HepG2 (cell line): ENCODE data around the gene SYNJ2. TPM values are rescaled to one million over a fixed set of nuclear protein-coding genes. Genes with fewer than 3 reads are reported as not detected.

Experiments used
- ATAC-seq: fragments of 200-7000 bp; cut with Tn5 transposase; 3 replicates; pipeline ENCODE4 v1.9.1; 2020; ENCODE audit warnings: mild to moderate bottlenecking, moderate library complexity
- BruUV-seq: library from RNA; stranded (reverse); fragments of 400-500 nt; replicated peaks from 2 replicates; lab custom pipeline; 2021; lab: Mats Ljungman, UMichigan
- CTCF ChIA-PET: fragments of 300-600 bp; formaldehyde crosslinking; extraction: SDS; loops from one replicate; lab custom pipeline; 2021; ENCODE audit warnings: low total read pairs, inconsistent platforms, low intra/inter-chr PET ratio; lab: Yijun Ruan, JAX
- POLR2A ChIA-PET: fragments of 350-600 bp; sonication (Branson Sonifier 250); formaldehyde crosslinking; loops from one replicate; lab custom pipeline; 2020; ENCODE audit warnings: antibody characterized with exemption, inconsistent platforms; lab: Yijun Ruan, JAX
- DNase-seq: peaks from one replicate; pipeline ENCODE4 v3.0.0-alpha.2; 2015; ENCODE audit warnings: low spot score
- FAIRE-seq: peaks from 3 replicates; lab custom pipeline; 2011; peaks lifted over from hg19 to GRCh38; lab: Jason Lieb, UNC
- H2AFZ ChIP-seq: one replicate; pipeline ENCODE4 v1.6.1; 2011; ENCODE audit warnings: low read length, inconsistent platforms
- H3K27ac ChIP-seq: fragments of 300-600 bp; 3 replicates; pipeline ENCODE4 v1.8.0; 2011; ENCODE audit warnings: mixed run types, mild to moderate bottlenecking, mixed read lengths, low read length, inconsistent platforms; ENCODE audit not compliant: insufficient read depth; ENCODE audit errors: extremely low read length
- H3K27me3 ChIP-seq, 2 experiments: fragments of 200-600 bp in 1 of 2; 2 replicates in 1 of 2; 3 replicates in 1 of 2; pipeline versions ENCODE4 v1.6.0 to v1.8.0; 2011; ENCODE audit warnings: low read length in 2 of 2, mild to moderate bottlenecking in 2 of 2, moderate library complexity in 2 of 2, inconsistent platforms in 1 of 2; ENCODE audit not compliant: insufficient read depth in 2 of 2, control insufficient read depth in 1 of 2
- H3K36me3 ChIP-seq, 2 experiments: fragments of 200-600 bp in 1 of 2; replicated peaks in 1 of 2; 2 replicates in 1 of 2; 3 replicates in 1 of 2; pipeline versions ENCODE4 v1.5.1 to v1.8.0; 2011; ENCODE audit warnings: low read length in 2 of 2, inconsistent platforms in 1 of 2; ENCODE audit not compliant: insufficient read depth in 2 of 2, control insufficient read depth in 1 of 2
- H3K4me1 ChIP-seq: 2 replicates; pipeline ENCODE4 v1.5.1; 2012; ENCODE audit warnings: low read length, inconsistent platforms; ENCODE audit not compliant: insufficient read depth
- H3K4me2 ChIP-seq: 2 replicates; pipeline ENCODE4 v1.6.0; 2011; ENCODE audit warnings: low read depth, low read length, inconsistent platforms
- H3K4me3 ChIP-seq, 3 experiments: fragments of 200-600 bp in 1 of 3; sonication (generic), shearing (Covaris generic) in 1 of 3; replicated peaks in 1 of 3; 2 replicates each; pipeline ENCODE4 v1.5.1; 2011 to 2016; ENCODE audit warnings: low read length in 3 of 3, inconsistent platforms in 2 of 3, low read depth in 2 of 3, mild to moderate bottlenecking in 2 of 3, control low read depth in 1 of 3, mixed read lengths in 1 of 3; ENCODE audit not compliant: insufficient read depth in 1 of 3
- H3K79me2 ChIP-seq: one replicate; pipeline ENCODE4 v1.6.1; 2011; ENCODE audit warnings: low read length, inconsistent platforms; ENCODE audit not compliant: insufficient read depth
- H3K9ac ChIP-seq: 2 replicates; pipeline ENCODE4 v1.6.0; 2011; ENCODE audit warnings: mild to moderate bottlenecking, low read depth, low read length, inconsistent platforms; ENCODE audit not compliant: insufficient read depth
- H3K9me3 ChIP-seq: 2 replicates; pipeline ENCODE4 v1.5.1; 2012; ENCODE audit warnings: mild to moderate bottlenecking, low read length
- H4K20me1 ChIP-seq: 2 replicates; pipeline ENCODE4 v1.6.0; 2011; ENCODE audit warnings: inconsistent platforms, mild to moderate bottlenecking, low read length, moderate library complexity; ENCODE audit not compliant: insufficient read depth
- ATF7 ChIP-seq, 2 experiments: fragments of 450-650 bp in 1 of 2; sonication (generic) in 1 of 2; formaldehyde crosslinking in 1 of 2; IDR thresholded peaks; 2 replicates each; pipeline versions ENCODE4 v1.4.0 to v1.6.1; 2016 to 2020; ENCODE audit warnings: antibody characterized with exemption in 1 of 2, mild to moderate bottlenecking in 1 of 2, missing genetic modification reagents in 1 of 2
- DR1 ChIP-seq: sonication (generic); formaldehyde crosslinking; IDR thresholded peaks from 2 replicates; pipeline ENCODE4 v1.8.0; 2021; ENCODE audit warnings: mild to moderate bottlenecking, missing genetic modification reagents, inconsistent platforms
- HOXA5 ChIP-seq: sonication (generic); formaldehyde crosslinking; IDR thresholded peaks from 2 replicates; pipeline ENCODE4 v1.4.0; 2020; ENCODE audit warnings: missing genetic modification reagents
- NCOA2 ChIP-seq: sonication (generic); formaldehyde crosslinking; IDR thresholded peaks from 2 replicates; pipeline ENCODE4 v1.8.0; 2022; ENCODE audit warnings: inconsistent platforms
- NFE2 ChIP-seq: sonication (generic); formaldehyde crosslinking; IDR thresholded peaks from 2 replicates; pipeline ENCODE4 v1.4.0; 2020; ENCODE audit warnings: missing genetic modification reagents
- RBAK ChIP-seq: sonication (generic); formaldehyde crosslinking; IDR thresholded peaks from 2 replicates; pipeline ENCODE4 v1.5.1; 2020; ENCODE audit warnings: mild to moderate bottlenecking, missing genetic modification reagents
- RBM22 ChIP-seq: fragments of 200-400 bp; formaldehyde crosslinking; optimal IDR thresholded peaks from 2 replicates; pipeline ENCODE3; 2017; ENCODE audit warnings: mild to moderate bottlenecking, low read length, moderate library complexity
- TBX3 ChIP-seq: fragments of 450-650 bp; IDR thresholded peaks from 2 replicates; pipeline ENCODE4 v1.6.1; 2017; ENCODE audit warnings: antibody characterized with exemption, mild to moderate bottlenecking, inconsistent platforms, borderline replicate concordance
- ZNF207 ChIP-seq: fragments of 450-650 bp; IDR thresholded peaks from 2 replicates; pipeline ENCODE4 v1.6.1; 2016; ENCODE audit warnings: antibody characterized with exemption, borderline replicate concordance
- ZNF253 ChIP-seq: sonication (generic); formaldehyde crosslinking; IDR thresholded peaks from 2 replicates; pipeline ENCODE4 v1.8.0; 2022; ENCODE audit warnings: mild to moderate bottlenecking, missing genetic modification reagents, borderline replicate concordance
- ZNF282 ChIP-seq: fragments of 450-650 bp; IDR thresholded peaks from 2 replicates; pipeline ENCODE4 v1.6.1; 2018; ENCODE audit not compliant: partially characterized antibody
- ZNF343 ChIP-seq: sonication (generic); formaldehyde crosslinking; IDR thresholded peaks from 2 replicates; pipeline ENCODE4 v1.4.0; 2020; ENCODE audit warnings: mild to moderate bottlenecking, missing genetic modification reagents
- ZNF556 ChIP-seq: sonication (generic); formaldehyde crosslinking; IDR thresholded peaks from 2 replicates; pipeline ENCODE4 v1.4.0; 2020; ENCODE audit warnings: mild to moderate bottlenecking, missing genetic modification reagents, borderline replicate concordance
- WGBS: methylation state at CpG from one replicate; pipeline ENCODE4 v1.1.6; 2017; ENCODE audit warnings: low lambda C conversion rate; 5-methylcytosine and 5-hydroxymethylcytosine counted together
- in situ Hi-C: cut with HindIII; loops from 2 replicates; pipeline ENCODE4 v1.10.0; 2017; ENCODE audit warnings: low pct_unique_long_range_greater_than_20kb; ENCODE audit not compliant: extremely low pct_ligation_motif_present
- intact Hi-C: fragments of 100-400 bp; cut with micrococcal nuclease; formaldehyde crosslinking; loops from one replicate; pipeline ENCODE4 v1.10.0; 2022; ENCODE audit not compliant: unreplicated experiment
- polyA plus RNA-seq, 8 experiments: library from polyadenylated mRNA; depleted of rRNA in 3 of 8; stranded (reverse) in 7 of 8; unstranded in 1 of 8; fragments of >200 nt; fragmentation: Illumina TruSeq in 4 of 8; extraction: Trizol in 4 of 8; gene quantifications; 2 replicates each; pipeline versions ENCODE4 v1.2.1 to v1.2.3, GENCODE V29; 2011 to 2016; ENCODE audit warnings: low read depth in 4 of 8, missing spikeins in 1 of 8, mixed read lengths in 1 of 8; ENCODE audit not compliant: insufficient read depth in 1 of 8
- total RNA-seq, 5 experiments: library from RNA; depleted of rRNA; stranded (reverse); fragments of >200 nt; fragmentation: Illumina TruSeq; extraction: Trizol; gene quantifications; 2 replicates each; pipeline ENCODE4 v1.2.3, GENCODE V29; 2016; ENCODE audit warnings: low read depth in 1 of 5
- TF ChIP-seq, protein P1 (sequence below): IDR thresholded peaks from 2 replicates; pipeline ENCODE4 v1.4.0; 2020; ENCODE audit warnings: mild to moderate bottlenecking, missing genetic modification reagents
- TF ChIP-seq, protein P2 (sequence below): sonication (generic); formaldehyde crosslinking; IDR thresholded peaks from 2 replicates; pipeline ENCODE4 v1.4.0; 2020; ENCODE audit warnings: missing genetic modification reagents
- TF ChIP-seq, protein P3 (sequence below): sonication (generic); formaldehyde crosslinking; IDR thresholded peaks from 2 replicates; pipeline ENCODE4 v1.4.0; 2020; ENCODE audit warnings: missing genetic modification reagents

Gene SYNJ2
- total and polyA plus RNA-seq, 2 of the 13 experiments (the other 11 are each of a cell fraction or from before 2014, with no cell fraction given): 39.1 to 57.6 TPM

DNA sequence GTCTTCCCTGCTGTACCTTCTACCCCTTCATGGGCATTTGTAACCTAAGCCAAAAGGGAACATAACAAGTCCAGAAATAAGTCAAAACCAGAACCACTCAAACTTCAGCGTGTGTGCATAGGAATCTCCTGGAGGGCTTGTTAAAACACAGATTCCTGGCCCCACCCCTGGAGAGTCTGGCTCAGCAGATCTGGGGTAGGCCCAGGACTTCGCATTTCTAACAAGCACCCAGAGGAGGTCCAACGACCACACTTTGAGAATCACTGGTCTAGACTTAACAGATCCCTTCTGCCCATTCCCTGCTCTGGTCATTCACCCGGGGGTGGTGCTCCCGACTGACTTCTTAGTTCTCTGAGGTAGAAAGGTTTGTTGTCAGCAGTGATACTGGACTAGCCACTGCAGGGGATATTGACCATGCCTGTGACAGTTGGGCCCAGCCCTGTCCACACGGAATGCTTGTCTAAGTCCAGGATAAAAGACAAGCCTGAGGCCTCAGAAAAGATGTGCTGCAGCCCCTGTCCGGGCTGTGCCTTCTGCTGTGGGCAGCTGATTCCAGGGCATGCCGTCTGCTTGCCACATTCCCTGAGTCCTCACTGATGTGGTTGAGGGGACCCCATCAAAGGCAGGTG lies 68.6 kb downstream of the SYNJ2 start:
- BruUV-seq: no TSS peak
- ATAC-seq: no peak
- Histone ChIP-seq H3K27ac (no peak overlapping the region), H3K4me2 (no peak overlapping the region), H3K79me2 (peaks cover 3% of the 10 kb centered on the region), H3K9ac (no peak overlapping the region), H2AFZ (no peak overlapping the region), H3K4me3 (no peak overlapping the region), H3K4me1 (peaks cover 48% of the 10 kb centered on the region), H3K36me3 (peaks cover 45 to 82% of the 10 kb centered on the region in 2 experiments), H4K20me1 (no peaks in the 10 kb centered on the region; the same call in 1 of the 2 replicates), H3K27me3 (no peaks in the 10 kb centered on the region), H3K9me3 (no peaks in the 10 kb centered on the region)
- no peak for FAIRE-seq
- in situ Hi-C loops: no loop called here
- ChIA-PET CTCF (no interaction called here), POLR2A (interaction anchor here (1.0 to 2.7 kb wide), 5 partner anchors 8 to 67 kb away, joined by 3 to 41 read pairs (median 8); no protein-coding TSS in a partner anchor)
- intact Hi-C loops: no loop called here
- WGBS: 94% methylated on average over 6 of the region's 8 CpGs
- DNase-seq: no peak
- TF ChIP-seq, protein P1, sequence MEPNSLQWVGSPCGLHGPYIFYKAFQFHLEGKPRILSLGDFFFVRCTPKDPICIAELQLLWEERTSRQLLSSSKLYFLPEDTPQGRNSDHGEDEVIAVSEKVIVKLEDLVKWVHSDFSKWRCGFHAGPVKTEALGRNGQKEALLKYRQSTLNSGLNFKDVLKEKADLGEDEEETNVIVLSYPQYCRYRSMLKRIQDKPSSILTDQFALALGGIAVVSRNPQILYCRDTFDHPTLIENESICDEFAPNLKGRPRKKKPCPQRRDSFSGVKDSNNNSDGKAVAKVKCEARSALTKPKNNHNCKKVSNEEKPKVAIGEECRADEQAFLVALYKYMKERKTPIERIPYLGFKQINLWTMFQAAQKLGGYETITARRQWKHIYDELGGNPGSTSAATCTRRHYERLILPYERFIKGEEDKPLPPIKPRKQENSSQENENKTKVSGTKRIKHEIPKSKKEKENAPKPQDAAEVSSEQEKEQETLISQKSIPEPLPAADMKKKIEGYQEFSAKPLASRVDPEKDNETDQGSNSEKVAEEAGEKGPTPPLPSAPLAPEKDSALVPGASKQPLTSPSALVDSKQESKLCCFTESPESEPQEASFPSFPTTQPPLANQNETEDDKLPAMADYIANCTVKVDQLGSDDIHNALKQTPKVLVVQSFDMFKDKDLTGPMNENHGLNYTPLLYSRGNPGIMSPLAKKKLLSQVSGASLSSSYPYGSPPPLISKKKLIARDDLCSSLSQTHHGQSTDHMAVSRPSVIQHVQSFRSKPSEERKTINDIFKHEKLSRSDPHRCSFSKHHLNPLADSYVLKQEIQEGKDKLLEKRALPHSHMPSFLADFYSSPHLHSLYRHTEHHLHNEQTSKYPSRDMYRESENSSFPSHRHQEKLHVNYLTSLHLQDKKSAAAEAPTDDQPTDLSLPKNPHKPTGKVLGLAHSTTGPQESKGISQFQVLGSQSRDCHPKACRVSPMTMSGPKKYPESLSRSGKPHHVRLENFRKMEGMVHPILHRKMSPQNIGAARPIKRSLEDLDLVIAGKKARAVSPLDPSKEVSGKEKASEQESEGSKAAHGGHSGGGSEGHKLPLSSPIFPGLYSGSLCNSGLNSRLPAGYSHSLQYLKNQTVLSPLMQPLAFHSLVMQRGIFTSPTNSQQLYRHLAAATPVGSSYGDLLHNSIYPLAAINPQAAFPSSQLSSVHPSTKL: no peak
- TF ChIP-seq, protein P2, sequence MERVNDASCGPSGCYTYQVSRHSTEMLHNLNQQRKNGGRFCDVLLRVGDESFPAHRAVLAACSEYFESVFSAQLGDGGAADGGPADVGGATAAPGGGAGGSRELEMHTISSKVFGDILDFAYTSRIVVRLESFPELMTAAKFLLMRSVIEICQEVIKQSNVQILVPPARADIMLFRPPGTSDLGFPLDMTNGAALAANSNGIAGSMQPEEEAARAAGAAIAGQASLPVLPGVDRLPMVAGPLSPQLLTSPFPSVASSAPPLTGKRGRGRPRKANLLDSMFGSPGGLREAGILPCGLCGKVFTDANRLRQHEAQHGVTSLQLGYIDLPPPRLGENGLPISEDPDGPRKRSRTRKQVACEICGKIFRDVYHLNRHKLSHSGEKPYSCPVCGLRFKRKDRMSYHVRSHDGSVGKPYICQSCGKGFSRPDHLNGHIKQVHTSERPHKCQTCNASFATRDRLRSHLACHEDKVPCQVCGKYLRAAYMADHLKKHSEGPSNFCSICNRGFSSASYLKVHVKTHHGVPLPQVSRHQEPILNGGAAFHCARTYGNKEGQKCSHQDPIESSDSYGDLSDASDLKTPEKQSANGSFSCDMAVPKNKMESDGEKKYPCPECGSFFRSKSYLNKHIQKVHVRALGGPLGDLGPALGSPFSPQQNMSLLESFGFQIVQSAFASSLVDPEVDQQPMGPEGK (CRISPR knock-in tag): no peak
- TF ChIP-seq NCOA2 (CRISPR knock-in tag): no peak
- TF ChIP-seq ZNF253 (CRISPR knock-in tag): no peak
- no peak for TF ChIP-seq TBX3
- TF ChIP-seq ZNF282: no peak
- TF ChIP-seq RBAK: no peak
- no peak for TF ChIP-seq NFE2 (CRISPR knock-in tag)
- 0 out of 2 replicates have a peak, but pooled peaks have one; percentile 68 for TF ChIP-seq ZNF343 (CRISPR knock-in tag)
- TF ChIP-seq, protein P3, sequence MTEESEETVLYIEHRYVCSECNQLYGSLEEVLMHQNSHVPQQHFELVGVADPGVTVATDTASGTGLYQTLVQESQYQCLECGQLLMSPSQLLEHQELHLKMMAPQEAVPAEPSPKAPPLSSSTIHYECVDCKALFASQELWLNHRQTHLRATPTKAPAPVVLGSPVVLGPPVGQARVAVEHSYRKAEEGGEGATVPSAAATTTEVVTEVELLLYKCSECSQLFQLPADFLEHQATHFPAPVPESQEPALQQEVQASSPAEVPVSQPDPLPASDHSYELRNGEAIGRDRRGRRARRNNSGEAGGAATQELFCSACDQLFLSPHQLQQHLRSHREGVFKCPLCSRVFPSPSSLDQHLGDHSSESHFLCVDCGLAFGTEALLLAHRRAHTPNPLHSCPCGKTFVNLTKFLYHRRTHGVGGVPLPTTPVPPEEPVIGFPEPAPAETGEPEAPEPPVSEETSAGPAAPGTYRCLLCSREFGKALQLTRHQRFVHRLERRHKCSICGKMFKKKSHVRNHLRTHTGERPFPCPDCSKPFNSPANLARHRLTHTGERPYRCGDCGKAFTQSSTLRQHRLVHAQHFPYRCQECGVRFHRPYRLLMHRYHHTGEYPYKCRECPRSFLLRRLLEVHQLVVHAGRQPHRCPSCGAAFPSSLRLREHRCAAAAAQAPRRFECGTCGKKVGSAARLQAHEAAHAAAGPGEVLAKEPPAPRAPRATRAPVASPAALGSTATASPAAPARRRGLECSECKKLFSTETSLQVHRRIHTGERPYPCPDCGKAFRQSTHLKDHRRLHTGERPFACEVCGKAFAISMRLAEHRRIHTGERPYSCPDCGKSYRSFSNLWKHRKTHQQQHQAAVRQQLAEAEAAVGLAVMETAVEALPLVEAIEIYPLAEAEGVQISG (CRISPR knock-in tag): no peak
- peak; percentile 81; the same call in 1 of the 2 replicates for TF ChIP-seq ZNF556 (CRISPR knock-in tag)
- TF ChIP-seq ZNF207: no peak
- no peak for TF ChIP-seq RBM22
- no peak for TF ChIP-seq DR1 (CRISPR knock-in tag)
- no peak for TF ChIP-seq HOXA5
- no peak for TF ChIP-seq ATF7 (IDR thresholded peaks at IDR 0.05)
- TF ChIP-seq ATF7 (CRISPR knock-in tag; IDR thresholded peaks at IDR 0.05): 0 out of 2 replicates have a peak, but pooled peaks have one; percentile 31
